GM12874 (cell line): ENCODE data around the gene CUX1.

ENCODE experiments used
- TF ChIP-seq, protein P1 (sequence below): IDR thresholded peaks from 2 replicates; pipeline ENCODE4 v1.5.1; 2011; ENCODE audit warnings: low read depth, mild to moderate bottlenecking, control low read depth, low read length, moderate library complexity; ENCODE audit not compliant: insufficient read depth

CUX1 gene

GRCh38 chr7:102198417-102198956, 381.1 kb downstream of the CUX1 start:
- TF ChIP-seq, protein P1, sequence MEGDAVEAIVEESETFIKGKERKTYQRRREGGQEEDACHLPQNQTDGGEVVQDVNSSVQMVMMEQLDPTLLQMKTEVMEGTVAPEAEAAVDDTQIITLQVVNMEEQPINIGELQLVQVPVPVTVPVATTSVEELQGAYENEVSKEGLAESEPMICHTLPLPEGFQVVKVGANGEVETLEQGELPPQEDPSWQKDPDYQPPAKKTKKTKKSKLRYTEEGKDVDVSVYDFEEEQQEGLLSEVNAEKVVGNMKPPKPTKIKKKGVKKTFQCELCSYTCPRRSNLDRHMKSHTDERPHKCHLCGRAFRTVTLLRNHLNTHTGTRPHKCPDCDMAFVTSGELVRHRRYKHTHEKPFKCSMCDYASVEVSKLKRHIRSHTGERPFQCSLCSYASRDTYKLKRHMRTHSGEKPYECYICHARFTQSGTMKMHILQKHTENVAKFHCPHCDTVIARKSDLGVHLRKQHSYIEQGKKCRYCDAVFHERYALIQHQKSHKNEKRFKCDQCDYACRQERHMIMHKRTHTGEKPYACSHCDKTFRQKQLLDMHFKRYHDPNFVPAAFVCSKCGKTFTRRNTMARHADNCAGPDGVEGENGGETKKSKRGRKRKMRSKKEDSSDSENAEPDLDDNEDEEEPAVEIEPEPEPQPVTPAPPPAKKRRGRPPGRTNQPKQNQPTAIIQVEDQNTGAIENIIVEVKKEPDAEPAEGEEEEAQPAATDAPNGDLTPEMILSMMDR = no peak

DNA sequence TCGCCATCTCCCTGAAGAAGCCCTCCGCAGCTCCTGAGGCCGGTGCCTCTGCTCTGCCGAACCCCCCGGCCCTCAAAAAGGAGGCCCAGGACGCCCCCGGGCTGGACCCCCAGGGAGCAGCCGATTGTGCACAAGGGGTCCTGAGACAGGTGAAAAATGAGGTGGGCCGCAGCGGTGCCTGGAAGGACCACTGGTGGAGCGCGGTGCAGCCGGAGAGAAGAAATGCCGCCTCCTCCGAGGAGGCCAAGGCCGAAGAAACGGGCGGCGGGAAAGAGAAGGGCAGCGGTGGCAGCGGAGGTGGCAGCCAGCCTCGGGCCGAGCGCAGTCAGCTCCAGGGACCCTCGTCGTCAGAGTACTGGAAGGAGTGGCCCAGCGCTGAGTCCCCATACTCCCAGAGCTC, 384.1 kb downstream of the CUX1 start:
- TF ChIP-seq, protein P1 = no peak

GRCh38 chr7:102202556-102202955, 385.1 kb downstream of the CUX1 start:
- TF ChIP-seq, protein P1 = no peak

- TF ChIP-seq, protein P1 = no peak
These were observed 385.8 kb downstream of the CUX1 start for GRCh38 chr7:102203218-102203617.

GRCh38 chr7:102204212-102204611, 386.8 kb downstream of the CUX1 start:
- TF ChIP-seq, protein P1 = no peak

DNA sequence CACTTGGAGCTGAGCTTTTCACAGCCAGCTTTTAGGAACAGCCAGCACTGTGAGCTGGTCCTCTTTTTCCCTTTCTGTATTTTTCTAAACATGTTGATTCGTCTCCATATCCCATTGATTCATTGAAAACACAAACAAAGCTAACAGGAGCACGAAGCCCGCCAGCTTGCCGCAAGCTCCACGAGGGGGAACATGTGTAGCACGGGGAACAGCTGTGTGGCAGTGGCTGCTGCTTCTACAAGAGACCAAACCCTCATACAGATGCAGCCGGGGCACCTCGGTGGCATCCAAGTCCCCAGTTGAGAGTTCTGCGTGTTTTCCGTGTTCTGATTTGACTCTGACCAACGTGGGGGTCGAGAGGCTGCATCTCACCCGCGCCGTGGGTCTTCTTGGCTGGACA, 388.5 kb downstream of the CUX1 start:
- TF ChIP-seq, protein P1 = no peak

DNA sequence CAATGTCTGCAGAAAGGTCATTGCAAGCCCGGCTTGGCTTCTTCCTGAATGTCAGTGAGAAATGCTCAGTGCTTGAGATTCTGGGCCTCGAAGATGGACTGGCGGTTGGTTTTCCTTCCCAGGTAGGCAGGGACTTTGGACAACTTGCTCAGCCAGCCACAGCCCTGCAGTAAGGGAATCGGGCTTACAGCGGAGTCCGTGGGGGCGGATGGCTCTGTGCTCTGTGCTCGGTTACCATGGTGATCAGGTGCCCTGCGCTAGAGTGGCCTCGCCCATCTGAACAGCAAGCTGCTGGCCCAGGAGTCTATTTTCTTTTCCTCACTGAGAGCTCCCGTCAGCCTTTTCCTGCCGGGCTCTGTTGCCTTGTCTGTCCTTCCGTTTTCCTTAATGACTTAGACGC, 391.4 kb downstream of the CUX1 start:
- TF ChIP-seq, protein P1 = no peak
